ENCODE measurements around the gene ANAPC2. TPM values are rescaled to one million over a fixed set of nuclear protein-coding genes. Genes with fewer than 3 reads are reported as not detected.
A peak's percentile ranks its signal among the peaks of the same experiment; 100 is the strongest.

Gene ANAPC2
- total and polyA plus RNA-seq, 12 donors, result 23.7 to 69.6 (median 27.7) TPM

GRCh38 chr9:137211532-137211931, 23.2 kb upstream of the ANAPC2 start:
- DNase-seq (no peak), ATAC-seq (no peak)
- Histone ChIP-seq H3K27me3 (no peaks in the 10 kb centered on the region), H3K27ac (no peak overlapping the region), H3K36me3 (peaks cover 0 to 50% (median 0%) of the 10 kb centered on the region in 9 donors), H3K4me3 (no peak overlapping the region), H3K9me3 (no peaks in the 10 kb centered on the region), H3K4me1 (peaks cover 0 to 10% (median 6%) of the 10 kb centered on the region in 9 donors)
- WGBS, 2 donors, result 78 to 85% methylated on average over 13 of the region's 13 CpGs
- TF ChIP-seq, protein P1, sequence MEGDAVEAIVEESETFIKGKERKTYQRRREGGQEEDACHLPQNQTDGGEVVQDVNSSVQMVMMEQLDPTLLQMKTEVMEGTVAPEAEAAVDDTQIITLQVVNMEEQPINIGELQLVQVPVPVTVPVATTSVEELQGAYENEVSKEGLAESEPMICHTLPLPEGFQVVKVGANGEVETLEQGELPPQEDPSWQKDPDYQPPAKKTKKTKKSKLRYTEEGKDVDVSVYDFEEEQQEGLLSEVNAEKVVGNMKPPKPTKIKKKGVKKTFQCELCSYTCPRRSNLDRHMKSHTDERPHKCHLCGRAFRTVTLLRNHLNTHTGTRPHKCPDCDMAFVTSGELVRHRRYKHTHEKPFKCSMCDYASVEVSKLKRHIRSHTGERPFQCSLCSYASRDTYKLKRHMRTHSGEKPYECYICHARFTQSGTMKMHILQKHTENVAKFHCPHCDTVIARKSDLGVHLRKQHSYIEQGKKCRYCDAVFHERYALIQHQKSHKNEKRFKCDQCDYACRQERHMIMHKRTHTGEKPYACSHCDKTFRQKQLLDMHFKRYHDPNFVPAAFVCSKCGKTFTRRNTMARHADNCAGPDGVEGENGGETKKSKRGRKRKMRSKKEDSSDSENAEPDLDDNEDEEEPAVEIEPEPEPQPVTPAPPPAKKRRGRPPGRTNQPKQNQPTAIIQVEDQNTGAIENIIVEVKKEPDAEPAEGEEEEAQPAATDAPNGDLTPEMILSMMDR (IDR thresholded peaks at IDR 0.05), result no peak
- intact Hi-C loops (cut with DNase I), result no loop called here

- no peak overlapping the region for H3K27ac ChIP-seq
- intact Hi-C loops (cut with DNase I), result no loop called here
- peaks cover 20 to 52% (median 48%) of the 10 kb centered on the region in 9 donors for H3K4me1 ChIP-seq
- H3K36me3 ChIP-seq, result peaks cover 0 to 26% (median 0%) of the 10 kb centered on the region in 9 donors
- ATAC-seq (no peak), DNase-seq (no peak)
- H3K9me3 ChIP-seq, result no peaks in the 10 kb centered on the region
- TF ChIP-seq, protein P1 (IDR thresholded peaks at IDR 0.05), result no peak
- H3K4me3 ChIP-seq, result peak overlapping the region in 7 of 10 donors; percentile 75 to 96 (median 87)
- WGBS, 2 donors, result 70 to 73% methylated on average over 7 of the region's 7 CpGs
- no peaks in the 10 kb centered on the region for H3K27me3 ChIP-seq
Measured at GRCh38 chr9:137206602-137207001, 18.2 kb upstream of the ANAPC2 start.

- no peaks in the 10 kb centered on the region for H3K9me3 ChIP-seq
- peak within 1 kb of the TSS; percentile 31 to 96 (median 86) for H3K4me3 ChIP-seq
- H3K36me3 ChIP-seq, result peaks cover 0 to 23% (median 0%) of the 10 kb centered on the region in 9 donors
- peak; percentile 94 for DNase-seq
- peak within 1 kb of the TSS in 9 of 10 donors; percentile 75 to 94 (median 89) for H3K27ac ChIP-seq
- 0% methylated on average over 76 to 98 of the region's 98 CpGs for WGBS, 2 donors
- ATAC-seq, result peak; percentile 58 to 74 (median 66)
- peaks cover 20 to 58% (median 54%) of the 10 kb centered on the region in 9 donors for H3K4me1 ChIP-seq
- H3K27me3 ChIP-seq, result no peaks in the 10 kb centered on the region
- intact Hi-C loops (cut with DNase I), result loop anchor here in 1 of 10 donors (1.0 kb wide), 1 partner anchor 17 kb away; the partner anchor contains the start of genes ANAPC2 and SSNA1
- TF ChIP-seq, protein P1 (IDR thresholded peaks at IDR 0.05), result no peak
Measured at GRCh38 chr9:137205126-137206069, 17.0 kb upstream of the ANAPC2 start, which contains the start of the genes NDOR1 and TMEM203. TSS of gene NDOR1 (plus strand) at chr9:137205700. CDS start at chr9:137205778, 78 bp downstream. TSS of gene TMEM203 (minus strand) at chr9:137205648. CDS start at chr9:137205414, 234 bp downstream.

DNA sequence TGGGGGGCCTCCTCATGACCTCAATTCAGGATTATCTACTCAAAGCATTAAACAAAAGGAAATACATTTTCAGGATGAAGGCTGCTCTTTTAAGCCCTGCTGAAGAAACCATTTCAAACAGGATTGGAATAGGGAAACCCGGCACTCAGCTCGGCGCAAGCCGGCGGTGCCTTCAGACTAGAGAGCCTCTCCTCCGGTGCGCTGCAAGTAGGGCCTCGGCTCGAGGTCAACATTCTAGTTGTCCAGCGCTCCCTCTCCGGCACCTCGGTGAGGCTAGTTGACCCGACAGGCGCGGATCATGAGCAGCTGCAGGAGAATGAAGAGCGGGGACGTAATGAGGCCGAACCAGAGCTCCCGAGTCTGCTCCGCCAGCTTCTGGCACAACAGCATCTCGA, 16.4 kb upstream of the ANAPC2 start:
- peaks cover 0 to 17% (median 0%) of the 10 kb centered on the region in 9 donors for H3K36me3 ChIP-seq
- intact Hi-C loops (cut with DNase I), result loop anchor here in 1 of 10 donors (1.0 kb wide), 1 partner anchor 16 kb away; the partner anchor contains the start of genes ANAPC2 and SSNA1
- H3K4me1 ChIP-seq, result peaks cover 20 to 60% (median 55%) of the 10 kb centered on the region in 9 donors
- H3K27ac ChIP-seq, result peak overlapping the region in 8 of 10 donors; percentile 75 to 94 (median 89)
- 10 to 11% methylated on average over 21 of the region's 21 CpGs for WGBS, 2 donors
- no peak for ATAC-seq
- TF ChIP-seq, protein P1 (IDR thresholded peaks at IDR 0.05), result no peak
- no peak for DNase-seq
- no peaks in the 10 kb centered on the region for H3K27me3 ChIP-seq
- peak overlapping the region; percentile 31 to 96 (median 86) for H3K4me3 ChIP-seq
- H3K9me3 ChIP-seq, result no peaks in the 10 kb centered on the region

Data from heart right ventricle (tissue), 16 donors.